Peyer's patch (tissue), 4 donors: ENCODE measurements around the gene DENND1B. TPM values are rescaled to one million over a fixed set of nuclear protein-coding genes. Genes with fewer than 3 reads are reported as not detected.

Experiments used
- DNase-seq, 3 donors: peaks; one replicate each; pipeline ENCODE4 v3.0.0-alpha.2; 2017 to 2019
- H3K27ac ChIP-seq, 4 donors: fragments of 200-600 bp; sonication (generic); one replicate each; pipeline ENCODE4 v1.5.1; 2016 to 2019
- H3K27me3 ChIP-seq, 2 donors: fragments of 200-600 bp; sonication (generic); one replicate each; pipeline ENCODE4 v1.5.1; 2019
- H3K36me3 ChIP-seq, 3 donors: fragments of 200-600 bp; sonication (generic); one replicate each; pipeline ENCODE4 v1.5.1; 2016 to 2019
- H3K4me1 ChIP-seq, 4 donors: fragments of 200-600 bp; sonication (generic); one replicate each; pipeline ENCODE4 v1.5.1; 2016 to 2019
- H3K4me3 ChIP-seq, 4 donors: fragments of 200-600 bp; sonication (generic); 1 replicate in 3 of 4; 2 replicates in 1 of 4; pipeline ENCODE4 v1.5.1; 2016 to 2019; ENCODE audit warnings: mild to moderate bottlenecking in 1 of 4
- H3K9me3 ChIP-seq, 4 donors: fragments of 200-600 bp; sonication (generic); one replicate each; pipeline ENCODE4 v1.5.1; 2016 to 2019; ENCODE audit warnings: mild to moderate bottlenecking in 1 of 4
- POLR2A ChIP-seq, 2 donors: fragments of 450-650 bp; IDR thresholded peaks; one replicate each; pipeline ENCODE4 v1.5.1; 2017; ENCODE audit warnings: antibody characterized with exemption in 2 of 2, mild to moderate bottlenecking in 2 of 2, moderate library complexity in 2 of 2
- total RNA-seq, 4 donors: library from RNA; depleted of rRNA; stranded (reverse); fragments of >200 nt; gene quantifications; one replicate each; pipeline ENCODE4 v1.1.0, GENCODE V29; 2016
- TF ChIP-seq, protein P1 (sequence below), 6 experiments: fragments of 450-650 bp in 4 of 6; fragments of 200-600 bp in 2 of 6; sonication (generic) in 1 of 6; IDR thresholded peaks; one replicate each; pipeline ENCODE4 v1.5.1; 2017 to 2019; ENCODE audit warnings: antibody characterized with exemption in 6 of 6, mild to moderate bottlenecking in 3 of 6, moderate library complexity in 1 of 6

The DENND1B gene
- total RNA-seq, 4 donors from 2014 or later = 46.2 to 84.2 (median 69.3) TPM

DNA sequence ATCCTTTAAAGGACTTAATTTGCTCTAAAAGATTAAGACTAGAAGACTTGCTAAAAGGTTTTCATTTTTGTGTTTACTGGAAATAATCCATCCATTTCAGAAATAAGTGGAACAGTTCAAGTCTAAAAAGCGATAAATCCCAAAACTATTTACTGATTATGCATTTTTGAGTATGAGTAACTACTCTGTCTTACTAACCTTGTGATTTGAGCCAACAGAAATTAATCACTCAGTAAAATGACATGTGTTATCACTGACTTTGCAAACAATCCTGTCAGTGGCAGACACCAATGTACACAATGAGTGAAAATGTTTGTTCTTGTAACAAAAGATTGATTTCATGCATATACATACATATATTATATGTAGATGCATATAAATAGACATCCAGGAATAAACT, 218.0 kb downstream of the DENND1B start:
- Histone ChIP-seq H3K4me1 (no peaks in the 10 kb centered on the region), H3K27me3 (no peaks in the 10 kb centered on the region), H3K4me3 (no peak overlapping the region), H3K36me3 (no peaks in the 10 kb centered on the region), H3K9me3 (no peaks in the 10 kb centered on the region), H3K27ac (no peak overlapping the region)
- TF ChIP-seq POLR2A (IDR thresholded peaks at IDR 0.05) = no peak
- TF ChIP-seq, protein P1, sequence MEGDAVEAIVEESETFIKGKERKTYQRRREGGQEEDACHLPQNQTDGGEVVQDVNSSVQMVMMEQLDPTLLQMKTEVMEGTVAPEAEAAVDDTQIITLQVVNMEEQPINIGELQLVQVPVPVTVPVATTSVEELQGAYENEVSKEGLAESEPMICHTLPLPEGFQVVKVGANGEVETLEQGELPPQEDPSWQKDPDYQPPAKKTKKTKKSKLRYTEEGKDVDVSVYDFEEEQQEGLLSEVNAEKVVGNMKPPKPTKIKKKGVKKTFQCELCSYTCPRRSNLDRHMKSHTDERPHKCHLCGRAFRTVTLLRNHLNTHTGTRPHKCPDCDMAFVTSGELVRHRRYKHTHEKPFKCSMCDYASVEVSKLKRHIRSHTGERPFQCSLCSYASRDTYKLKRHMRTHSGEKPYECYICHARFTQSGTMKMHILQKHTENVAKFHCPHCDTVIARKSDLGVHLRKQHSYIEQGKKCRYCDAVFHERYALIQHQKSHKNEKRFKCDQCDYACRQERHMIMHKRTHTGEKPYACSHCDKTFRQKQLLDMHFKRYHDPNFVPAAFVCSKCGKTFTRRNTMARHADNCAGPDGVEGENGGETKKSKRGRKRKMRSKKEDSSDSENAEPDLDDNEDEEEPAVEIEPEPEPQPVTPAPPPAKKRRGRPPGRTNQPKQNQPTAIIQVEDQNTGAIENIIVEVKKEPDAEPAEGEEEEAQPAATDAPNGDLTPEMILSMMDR (IDR thresholded peaks at IDR 0.05) = no peak
- no peak for DNase-seq

DNA sequence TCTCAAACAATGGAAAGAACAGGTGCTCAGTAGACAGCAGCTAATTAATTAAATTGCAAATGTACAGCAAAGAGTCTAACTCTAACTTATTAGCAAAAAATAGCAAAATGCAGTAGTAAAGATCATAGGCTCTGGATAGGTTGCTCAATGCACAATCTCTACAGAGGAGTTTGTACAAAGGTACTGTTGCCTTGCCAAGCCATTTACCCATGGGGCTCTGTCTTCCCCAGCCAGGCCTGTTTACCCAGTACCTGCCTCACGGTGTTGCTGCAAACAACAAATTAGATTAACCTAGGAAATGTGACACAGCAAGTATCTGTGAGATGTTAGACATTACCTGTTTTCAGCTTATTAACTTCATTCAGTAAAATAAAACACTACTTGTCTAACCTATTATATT, 222.0 kb downstream of the DENND1B start:
- TF ChIP-seq POLR2A (IDR thresholded peaks at IDR 0.05) = no peak
- no peaks in the 10 kb centered on the region for H3K4me1 ChIP-seq
- H3K4me3 ChIP-seq = no peak overlapping the region
- no peaks in the 10 kb centered on the region for H3K9me3 ChIP-seq
- H3K27ac ChIP-seq = no peak overlapping the region
- H3K36me3 ChIP-seq = no peaks in the 10 kb centered on the region
- no peak for DNase-seq
- H3K27me3 ChIP-seq = no peaks in the 10 kb centered on the region

DNA sequence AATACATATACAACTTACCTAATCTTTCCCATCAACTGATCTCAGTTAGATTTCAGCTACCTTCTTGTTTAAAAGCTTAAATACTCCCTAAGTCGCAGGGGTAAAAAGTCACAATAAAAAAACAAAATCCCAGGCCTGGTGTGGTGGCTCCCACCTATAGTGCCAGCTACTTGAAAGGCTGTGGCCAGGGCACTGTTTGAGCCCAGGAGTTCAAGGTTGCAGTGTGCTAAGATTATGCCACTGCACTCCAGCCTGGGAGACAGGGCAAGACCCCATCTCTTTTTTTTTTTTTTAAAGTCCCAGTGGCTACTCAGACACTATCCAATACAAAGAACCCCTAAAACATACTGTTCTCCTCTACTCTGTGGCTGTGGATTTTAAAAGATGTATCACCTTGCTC, 228.3 kb downstream of the DENND1B start:
- TF ChIP-seq POLR2A (IDR thresholded peaks at IDR 0.05) = no peak
- TF ChIP-seq, protein P1 (IDR thresholded peaks at IDR 0.05) = no peak
- Histone ChIP-seq H3K27ac (no peak overlapping the region), H3K27me3 (no peaks in the 10 kb centered on the region), H3K36me3 (peaks cover 0 to 8% (median 0%) of the 10 kb centered on the region in 3 donors), H3K9me3 (no peaks in the 10 kb centered on the region), H3K4me3 (no peak overlapping the region), H3K4me1 (no peaks in the 10 kb centered on the region)
- no peak for DNase-seq

DNA sequence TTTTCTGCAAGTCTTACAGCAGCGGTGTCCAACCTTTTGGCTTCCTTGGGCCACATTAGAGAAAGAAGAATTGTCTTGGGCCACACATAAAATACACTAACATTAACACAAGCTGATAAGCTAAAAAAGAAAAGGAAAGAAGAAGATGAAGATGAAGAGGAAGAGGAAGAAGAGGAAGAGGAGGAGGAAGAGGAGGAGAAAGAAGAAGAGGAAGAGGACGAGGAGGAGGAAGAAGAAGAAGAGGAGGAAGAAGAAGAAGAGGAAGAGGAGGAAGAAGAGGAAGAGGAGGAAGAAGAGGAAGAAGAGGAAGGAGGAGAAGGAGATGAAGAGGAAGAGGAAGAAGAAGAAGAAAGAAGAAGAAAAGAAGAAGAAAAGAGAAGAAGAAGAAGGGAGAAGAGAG, 230.7 kb downstream of the DENND1B start:
- TF ChIP-seq, protein P1 (IDR thresholded peaks at IDR 0.05) = no peak
- no peak for TF ChIP-seq POLR2A (IDR thresholded peaks at IDR 0.05)
- DNase-seq = no peak

DNA sequence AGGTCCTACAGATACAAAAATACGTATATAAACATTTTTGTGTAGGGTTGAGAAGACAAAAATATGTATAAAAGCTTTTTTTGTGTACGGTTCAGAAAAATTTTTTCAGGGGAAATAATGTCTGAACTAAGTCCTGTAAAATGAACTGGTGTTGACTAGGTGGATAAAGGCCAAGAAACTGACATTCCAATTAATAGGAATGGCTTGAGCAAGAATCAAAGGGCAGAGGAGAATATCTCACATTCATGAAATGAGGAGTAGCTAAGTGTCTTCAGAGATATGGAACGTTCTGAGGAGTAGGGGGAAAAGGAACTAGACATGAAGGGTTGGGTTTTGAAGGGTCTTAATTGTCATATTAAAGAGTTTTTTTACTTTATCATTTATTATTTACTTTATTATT, 231.2 kb downstream of the DENND1B start:
- H3K27ac ChIP-seq = no peak overlapping the region
- H3K27me3 ChIP-seq = no peaks in the 10 kb centered on the region
- H3K9me3 ChIP-seq = no peaks in the 10 kb centered on the region
- peaks cover 0 to 15% (median 0%) of the 10 kb centered on the region in 3 donors for H3K36me3 ChIP-seq
- TF ChIP-seq, protein P1 (IDR thresholded peaks at IDR 0.05) = no peak
- TF ChIP-seq POLR2A (IDR thresholded peaks at IDR 0.05) = no peak
- no peaks in the 10 kb centered on the region for H3K4me1 ChIP-seq
- H3K4me3 ChIP-seq = no peak overlapping the region
- no peak for DNase-seq

More for the DNA sequence above, 230.7 kb downstream of the DENND1B start:
- no peak overlapping the region for H3K4me3 ChIP-seq
- H3K36me3 ChIP-seq = peaks cover 0 to 15% (median 0%) of the 10 kb centered on the region in 3 donors
- H3K27ac ChIP-seq = no peak overlapping the region
- no peaks in the 10 kb centered on the region for H3K27me3 ChIP-seq
- no peaks in the 10 kb centered on the region for H3K4me1 ChIP-seq
- no peaks in the 10 kb centered on the region for H3K9me3 ChIP-seq

DNA sequence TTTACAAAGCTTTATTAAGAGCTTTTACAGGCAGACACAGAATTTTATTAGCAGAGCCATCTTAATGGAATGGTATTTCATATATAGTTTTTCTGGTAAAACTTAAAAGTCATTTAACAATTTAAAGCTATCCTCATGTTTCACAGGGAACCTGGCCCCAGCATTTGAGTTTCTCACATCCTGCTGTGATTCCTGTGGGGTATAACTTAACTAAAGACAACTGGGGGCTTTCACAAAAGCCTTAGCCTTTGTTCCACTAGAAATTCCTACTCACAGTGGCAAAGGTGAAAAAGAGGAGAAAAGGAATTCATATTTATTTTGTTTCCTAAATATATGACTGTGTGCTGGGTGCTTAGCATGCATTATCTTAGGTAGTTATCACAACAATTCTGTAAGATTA, 233.9 kb downstream of the DENND1B start:
- Histone ChIP-seq H3K9me3 (no peaks in the 10 kb centered on the region), H3K27ac (no peak overlapping the region), H3K4me1 (no peaks in the 10 kb centered on the region), H3K4me3 (no peak overlapping the region), H3K36me3 (peaks cover 0 to 15% (median 0%) of the 10 kb centered on the region in 3 donors), H3K27me3 (no peaks in the 10 kb centered on the region)
- no peak for TF ChIP-seq POLR2A (IDR thresholded peaks at IDR 0.05)
- TF ChIP-seq, protein P1 (IDR thresholded peaks at IDR 0.05) = no peak
- no peak for DNase-seq
